ENCODE data around the gene DENND6B.

- TF ChIP-seq CTCF (conservative IDR thresholded peaks at IDR 0.05) (no peak), ZFX (IDR thresholded peaks at IDR 0.05) (no peak)
Measured at GRCh38 chr22:50346470-50346869, 19.7 kb upstream of the DENND6B start.

Data from C4-2B (cell line).